ENCODE data around the gene ZNF536. TPM values are rescaled to one million over a fixed set of nuclear protein-coding genes. Genes with fewer than 3 reads are reported as not detected.

The ZNF536 gene
- total RNA-seq, 1 experiment from 2014 or later, result 0.35 TPM

- POLR2A ChIA-PET, result interaction anchor here (0.6 kb wide), 1 partner anchor 569 kb away, joined by 3 read pairs; no protein-coding TSS in a partner anchor
- ATAC-seq, result peak; percentile 62
- no peaks in the 10 kb centered on the region for H3K36me3 Mint-ChIP-seq
- peaks cover 60% of the 10 kb centered on the region for H3K4me1 Mint-ChIP-seq
- no peak overlapping the region for H3K27ac Mint-ChIP-seq
- CTCF ChIA-PET, result interaction anchor here (0.8 to 1.3 kb wide), 3 partner anchors 9 to 124 kb away, joined by 3 to 9 read pairs (median 3); no protein-coding TSS in a partner anchor
- TF ChIP-seq, protein P1, sequence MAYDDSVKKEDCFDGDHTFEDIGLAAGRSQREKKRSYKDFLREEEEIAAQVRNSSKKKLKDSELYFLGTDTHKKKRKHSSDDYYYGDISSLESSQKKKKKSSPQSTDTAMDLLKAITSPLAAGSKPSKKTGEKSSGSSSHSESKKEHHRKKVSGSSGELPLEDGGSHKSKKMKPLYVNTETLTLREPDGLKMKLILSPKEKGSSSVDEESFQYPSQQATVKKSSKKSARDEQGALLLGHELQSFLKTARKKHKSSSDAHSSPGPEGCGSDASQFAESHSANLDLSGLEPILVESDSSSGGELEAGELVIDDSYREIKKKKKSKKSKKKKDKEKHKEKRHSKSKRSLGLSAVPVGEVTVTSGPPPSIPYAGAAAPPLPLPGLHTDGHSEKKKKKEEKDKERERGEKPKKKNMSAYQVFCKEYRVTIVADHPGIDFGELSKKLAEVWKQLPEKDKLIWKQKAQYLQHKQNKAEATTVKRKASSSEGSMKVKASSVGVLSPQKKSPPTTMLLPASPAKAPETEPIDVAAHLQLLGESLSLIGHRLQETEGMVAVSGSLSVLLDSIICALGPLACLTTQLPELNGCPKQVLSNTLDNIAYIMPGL (CRISPR knock-in tag; IDR thresholded peaks at IDR 0.05), result no peak
- TF ChIP-seq ZNF263 (CRISPR knock-in tag; IDR thresholded peaks at IDR 0.05; ENCODE audit: low read depth), result no peak
- TF ChIP-seq SP1 (CRISPR knock-in tag; conservative IDR thresholded peaks at IDR 0.05), result no peak
- no peak for TF ChIP-seq ZNF416 (CRISPR knock-in tag; IDR thresholded peaks at IDR 0.05)
- TF ChIP-seq JUN (CRISPR knock-in tag; IDR thresholded peaks at IDR 0.05), result no peak
- no peak for TF ChIP-seq NFYB (CRISPR knock-in tag; conservative IDR thresholded peaks at IDR 0.05; ENCODE audit: low read depth)
- TF ChIP-seq STAT6 (CRISPR knock-in tag; conservative IDR thresholded peaks at IDR 0.05; ENCODE audit: low read depth), result no peak
- TF ChIP-seq EMX1 (CRISPR knock-in tag; IDR thresholded peaks at IDR 0.05), result no peak
- TF ChIP-seq NR2C2 (CRISPR knock-in tag; IDR thresholded peaks at IDR 0.05), result no peak
- TF ChIP-seq, protein P2, sequence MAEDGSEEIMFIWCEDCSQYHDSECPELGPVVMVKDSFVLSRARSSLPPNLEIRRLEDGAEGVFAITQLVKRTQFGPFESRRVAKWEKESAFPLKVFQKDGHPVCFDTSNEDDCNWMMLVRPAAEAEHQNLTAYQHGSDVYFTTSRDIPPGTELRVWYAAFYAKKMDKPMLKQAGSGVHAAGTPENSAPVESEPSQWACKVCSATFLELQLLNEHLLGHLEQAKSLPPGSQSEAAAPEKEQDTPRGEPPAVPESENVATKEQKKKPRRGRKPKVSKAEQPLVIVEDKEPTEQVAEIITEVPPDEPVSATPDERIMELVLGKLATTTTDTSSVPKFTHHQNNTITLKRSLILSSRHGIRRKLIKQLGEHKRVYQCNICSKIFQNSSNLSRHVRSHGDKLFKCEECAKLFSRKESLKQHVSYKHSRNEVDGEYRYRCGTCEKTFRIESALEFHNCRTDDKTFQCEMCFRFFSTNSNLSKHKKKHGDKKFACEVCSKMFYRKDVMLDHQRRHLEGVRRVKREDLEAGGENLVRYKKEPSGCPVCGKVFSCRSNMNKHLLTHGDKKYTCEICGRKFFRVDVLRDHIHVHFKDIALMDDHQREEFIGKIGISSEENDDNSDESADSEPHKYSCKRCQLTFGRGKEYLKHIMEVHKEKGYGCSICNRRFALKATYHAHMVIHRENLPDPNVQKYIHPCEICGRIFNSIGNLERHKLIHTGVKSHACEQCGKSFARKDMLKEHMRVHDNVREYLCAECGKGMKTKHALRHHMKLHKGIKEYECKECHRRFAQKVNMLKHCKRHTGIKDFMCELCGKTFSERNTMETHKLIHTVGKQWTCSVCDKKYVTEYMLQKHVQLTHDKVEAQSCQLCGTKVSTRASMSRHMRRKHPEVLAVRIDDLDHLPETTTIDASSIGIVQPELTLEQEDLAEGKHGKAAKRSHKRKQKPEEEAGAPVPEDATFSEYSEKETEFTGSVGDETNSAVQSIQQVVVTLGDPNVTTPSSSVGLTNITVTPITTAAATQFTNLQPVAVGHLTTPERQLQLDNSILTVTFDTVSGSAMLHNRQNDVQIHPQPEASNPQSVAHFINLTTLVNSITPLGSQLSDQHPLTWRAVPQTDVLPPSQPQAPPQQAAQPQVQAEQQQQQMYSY (CRISPR knock-in tag; IDR thresholded peaks at IDR 0.05), result no peak
- no peak for TF ChIP-seq ZNF671 (CRISPR knock-in tag; IDR thresholded peaks at IDR 0.05)
- TF ChIP-seq FOXJ3 (CRISPR knock-in tag; IDR thresholded peaks at IDR 0.05; ENCODE audit: borderline replicate concordance), result no peak
- no peak for TF ChIP-seq SOX15 (CRISPR knock-in tag; IDR thresholded peaks at IDR 0.05)
- TF ChIP-seq MXD4 (CRISPR knock-in tag; IDR thresholded peaks at IDR 0.05; ENCODE audit: borderline replicate concordance), result no peak
- TF ChIP-seq CREB1 (CRISPR knock-in tag; IDR thresholded peaks at IDR 0.05), result no peak
- 0 out of 2 replicates have a peak overlapping the region, but pooled peaks have one; percentile 3 for H3K4me3 Mint-ChIP-seq
- peaks cover 11% of the 10 kb centered on the region; the same call in 1 of the 2 replicates for H3K9me3 Mint-ChIP-seq
- no peaks in the 10 kb centered on the region for H3K27me3 Mint-ChIP-seq (ENCODE audit: low read depth)
- DNase-seq (ENCODE audit: low spot score), result no peak
These were observed 192.4 kb downstream of the ZNF536 start for GRCh38 chr19:30564551-30565011.

GRCh38 chr19:30565636-30566035 is 193.5 kb downstream of the ZNF536 start:
- DNase-seq (ENCODE audit: low spot score) (no peak), ATAC-seq (no peak)
- no peak overlapping the region for H3K4me3 Mint-ChIP-seq
- CTCF ChIA-PET, result interaction anchor here (0.6 to 0.8 kb wide), 2 partner anchors 123 to 524 kb away, joined by 3 to 4 read pairs; no protein-coding TSS in a partner anchor
- H3K36me3 Mint-ChIP-seq, result no peaks in the 10 kb centered on the region
- TF ChIP-seq ZNF532 (CRISPR knock-in tag; IDR thresholded peaks at IDR 0.05; ENCODE audit: borderline replicate concordance) (no peak), AR (CRISPR knock-in tag; IDR thresholded peaks at IDR 0.05) (no peak), ATF3 (CRISPR knock-in tag; conservative IDR thresholded peaks at IDR 0.05) (no peak), MXD4 (CRISPR knock-in tag; IDR thresholded peaks at IDR 0.05; ENCODE audit: borderline replicate concordance) (no peak), GABPB1 (CRISPR knock-in tag; IDR thresholded peaks at IDR 0.05) (no peak), TEAD1 (CRISPR knock-in tag; IDR thresholded peaks at IDR 0.05) (no peak), ZNF416 (CRISPR knock-in tag; IDR thresholded peaks at IDR 0.05) (no peak)
- POLR2A ChIA-PET, result no interaction called here
- peaks cover 50% of the 10 kb centered on the region for H3K4me1 Mint-ChIP-seq
- H3K27ac Mint-ChIP-seq, result no peak overlapping the region; the same call in none of the 2 replicates
- H3K9me3 Mint-ChIP-seq, result peaks cover 11% of the 10 kb centered on the region; the same call in 1 of the 2 replicates
- no peaks in the 10 kb centered on the region for H3K27me3 Mint-ChIP-seq (ENCODE audit: low read depth)
